Suprapubic skin (tissue), 3 donors: ENCODE data around the gene RALGPS1.

Experiments
- CTCF ChIP-seq, 2 donors: fragments of 200-600 bp in 1 of 2; fragments of 450-650 bp in 1 of 2; sonication (generic) in 1 of 2; IDR thresholded peaks; one replicate each; pipeline ENCODE4 v1.5.1; 2016 to 2019; ENCODE audit warnings: antibody characterized with exemption in 2 of 2, mild to moderate bottlenecking in 1 of 2, moderate library complexity in 1 of 2
- POLR2A ChIP-seq, 2 donors: fragments of 450-650 bp; IDR thresholded peaks; one replicate each; pipeline ENCODE4 v1.6.1; 2017; ENCODE audit warnings: antibody characterized with exemption in 2 of 2, mild to moderate bottlenecking in 2 of 2, moderate library complexity in 2 of 2

DNA sequence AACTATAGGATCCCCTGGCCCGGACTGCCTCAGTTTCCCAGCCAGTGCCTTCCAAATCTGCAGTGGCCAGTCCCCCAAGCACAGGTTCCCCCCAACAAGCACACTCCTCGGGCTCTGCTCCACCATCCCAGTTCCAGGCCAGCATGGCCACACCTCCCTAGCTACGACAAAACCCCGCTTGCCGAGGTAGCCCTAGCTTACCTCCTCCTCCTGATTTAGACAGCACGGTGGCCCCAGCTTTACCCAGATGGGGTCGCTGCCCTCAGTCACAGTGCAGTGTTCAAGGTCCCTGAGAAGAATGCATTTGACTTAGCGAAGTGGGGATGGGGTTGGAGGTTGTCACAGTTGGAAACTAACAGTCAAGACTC, 309.2 kb downstream of the RALGPS1 start:
- TF ChIP-seq CTCF (IDR thresholded peaks at IDR 0.05) (no peak), POLR2A (IDR thresholded peaks at IDR 0.05) (no peak)
